Stimulated activated CD8-positive, alpha-beta memory T cell treated with anti-CD3 and anti-CD28 coated beads, Interleukin-7, amount 100 ng/mL, for 48 hours (primary cell): ENCODE results near the gene NOG.

Experiments
- DNase-seq, 2 donors: peaks; one replicate each; pipeline ENCODE4 v3.0.0-alpha.2; 2020; ENCODE audit warnings: low read depth in 1 of 2; ENCODE audit errors: extremely low read depth in 1 of 2

NOG gene

DNA sequence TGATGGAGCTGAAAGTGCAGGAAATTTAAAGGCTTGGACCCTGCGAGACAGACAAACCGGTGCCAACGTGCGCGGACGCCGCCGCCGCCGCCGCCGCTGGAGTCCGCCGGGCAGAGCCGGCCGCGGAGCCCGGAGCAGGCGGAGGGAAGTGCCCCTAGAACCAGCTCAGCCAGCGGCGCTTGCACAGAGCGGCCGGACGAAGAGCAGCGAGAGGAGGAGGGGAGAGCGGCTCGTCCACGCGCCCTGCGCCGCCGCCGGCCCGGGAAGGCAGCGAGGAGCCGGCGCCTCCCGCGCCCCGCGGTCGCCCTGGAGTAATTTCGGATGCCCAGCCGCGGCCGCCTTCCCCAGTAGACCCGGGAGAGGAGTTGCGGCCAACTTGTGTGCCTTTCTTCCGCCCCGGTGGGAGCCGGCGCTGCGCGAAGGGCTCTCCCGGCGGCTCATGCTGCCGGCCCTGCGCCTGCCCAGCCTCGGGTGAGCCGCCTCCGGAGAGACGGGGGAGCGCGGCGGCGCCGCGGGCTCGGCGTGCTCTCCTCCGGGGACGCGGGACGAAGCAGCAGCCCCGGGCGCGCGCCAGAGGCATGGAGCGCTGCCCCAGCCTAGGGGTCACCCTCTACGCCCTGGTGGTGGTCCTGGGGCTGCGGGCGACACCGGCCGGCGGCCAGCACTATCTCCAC, at the start of gene NOG:
NOG (plus strand) TSS at position 54 of the 674 bp plus-strand sequence; CDS start at position 579, 525 bp downstream.
- DNase-seq: no peak

DNA sequence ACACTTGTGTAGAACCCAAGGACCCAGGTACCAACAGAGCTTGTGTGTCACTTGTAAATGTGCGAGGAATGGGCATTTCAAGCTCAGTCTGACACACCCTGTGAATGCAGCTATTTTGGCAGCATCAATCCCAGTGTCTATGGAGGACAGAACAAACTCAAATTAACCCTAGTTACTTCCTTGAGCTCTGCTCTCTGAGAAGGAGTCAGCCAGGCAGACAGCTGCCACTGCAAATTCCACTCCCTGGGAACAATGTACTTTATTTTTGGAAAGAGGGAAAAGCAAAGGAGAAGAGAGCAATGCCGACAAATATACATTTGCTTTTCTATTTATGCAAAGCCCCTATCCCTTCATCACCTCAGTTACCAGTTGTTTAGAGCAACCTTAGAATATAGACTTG, 48.4 kb upstream of the NOG start:
- no peak for DNase-seq

DNA sequence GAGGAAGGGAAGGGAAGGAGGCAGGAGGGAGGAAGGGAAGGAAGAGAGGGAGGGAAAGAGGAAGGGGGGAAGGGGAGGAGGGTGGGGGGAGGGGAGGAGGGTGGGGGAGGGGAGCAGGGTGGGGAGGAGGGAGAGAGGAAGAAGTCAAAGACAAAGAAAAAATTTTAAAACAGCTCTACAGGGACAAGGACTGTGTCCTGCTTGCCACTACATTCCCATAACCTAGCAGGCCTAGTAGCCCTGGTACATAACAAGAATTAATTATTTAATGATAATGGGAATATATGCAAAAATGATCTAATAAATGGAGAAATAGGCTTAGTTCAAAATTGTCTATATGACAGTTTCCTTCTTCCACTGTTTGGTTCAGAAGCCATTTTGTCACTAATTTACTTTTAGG, 47.6 kb upstream of the NOG start:
- DNase-seq: no peak

- DNase-seq: no peak
Measured at GRCh38 chr17:56548661-56549060, 44.8 kb upstream of the NOG start.

GRCh38 chr17:56549501-56549900, 44.0 kb upstream of the NOG start:
- DNase-seq: no peak

DNA sequence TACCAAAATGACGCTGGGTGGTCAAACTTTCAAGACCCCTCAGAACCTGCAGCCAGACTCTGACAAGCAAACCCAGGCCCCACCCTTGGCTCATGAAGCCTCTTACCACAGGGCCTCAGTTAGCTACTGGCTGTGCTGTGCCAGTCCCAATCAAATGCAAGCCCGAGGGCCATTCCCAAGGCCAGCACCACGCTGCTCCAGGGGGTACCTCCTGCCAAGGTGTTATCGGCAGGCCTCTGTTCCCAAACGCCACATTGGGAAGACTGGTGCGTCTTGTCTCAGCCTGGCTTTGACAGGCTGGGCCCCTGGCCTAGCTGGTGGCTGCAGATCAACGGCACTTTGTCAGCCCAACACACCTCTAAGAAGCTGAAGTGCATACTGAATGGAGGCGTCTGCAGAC, 35.8 kb upstream of the NOG start:
- DNase-seq: no peak

GRCh38 chr17:56558088-56558487, 35.4 kb upstream of the NOG start:
- no peak for DNase-seq

DNA sequence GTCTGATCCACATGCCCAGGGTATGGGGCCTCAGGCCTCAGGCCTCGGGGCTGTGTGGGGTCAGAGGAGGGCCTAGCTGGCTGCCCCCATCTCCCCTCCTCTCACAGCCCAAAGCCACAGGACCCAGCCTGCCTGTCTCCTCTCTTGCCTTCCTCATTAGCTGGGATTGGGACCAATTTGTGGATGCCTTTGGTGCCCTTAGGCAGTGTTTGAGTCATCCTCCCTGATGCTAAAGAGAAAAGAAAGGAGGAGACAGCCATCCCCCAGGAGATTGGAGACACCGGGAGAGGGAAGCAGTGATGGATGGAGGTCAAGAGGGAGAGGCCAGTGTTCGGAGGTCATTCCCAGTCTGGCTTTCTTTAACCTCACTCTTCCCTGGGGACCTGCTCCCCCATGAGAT, 23.3 kb upstream of the NOG start:
- DNase-seq: no peak

DNA sequence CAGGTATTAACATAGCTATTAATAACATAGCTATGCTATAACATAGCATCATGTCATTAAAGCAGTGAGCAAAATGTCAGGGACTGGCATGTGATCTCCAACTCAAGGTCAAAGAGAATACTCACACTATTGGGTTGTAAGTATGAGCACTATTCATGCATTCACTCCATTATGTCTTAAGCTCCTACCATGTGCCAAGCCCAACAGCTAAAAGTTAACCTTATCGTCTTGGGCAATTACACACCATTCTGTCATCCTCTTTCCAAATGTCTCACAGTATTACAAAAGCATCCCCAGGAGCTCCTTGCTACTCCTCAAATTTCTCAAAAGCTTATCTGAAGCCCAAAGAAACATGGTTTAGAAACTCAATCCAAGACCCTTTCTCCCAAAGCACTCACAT, 22.0 kb upstream of the NOG start:
- DNase-seq: no peak

GRCh38 chr17:56577190-56577842, 16.2 kb upstream of the NOG start:
- no peak for DNase-seq

GRCh38 chr17:56577843-56578204, 15.7 kb upstream of the NOG start:
- no peak for DNase-seq

DNA sequence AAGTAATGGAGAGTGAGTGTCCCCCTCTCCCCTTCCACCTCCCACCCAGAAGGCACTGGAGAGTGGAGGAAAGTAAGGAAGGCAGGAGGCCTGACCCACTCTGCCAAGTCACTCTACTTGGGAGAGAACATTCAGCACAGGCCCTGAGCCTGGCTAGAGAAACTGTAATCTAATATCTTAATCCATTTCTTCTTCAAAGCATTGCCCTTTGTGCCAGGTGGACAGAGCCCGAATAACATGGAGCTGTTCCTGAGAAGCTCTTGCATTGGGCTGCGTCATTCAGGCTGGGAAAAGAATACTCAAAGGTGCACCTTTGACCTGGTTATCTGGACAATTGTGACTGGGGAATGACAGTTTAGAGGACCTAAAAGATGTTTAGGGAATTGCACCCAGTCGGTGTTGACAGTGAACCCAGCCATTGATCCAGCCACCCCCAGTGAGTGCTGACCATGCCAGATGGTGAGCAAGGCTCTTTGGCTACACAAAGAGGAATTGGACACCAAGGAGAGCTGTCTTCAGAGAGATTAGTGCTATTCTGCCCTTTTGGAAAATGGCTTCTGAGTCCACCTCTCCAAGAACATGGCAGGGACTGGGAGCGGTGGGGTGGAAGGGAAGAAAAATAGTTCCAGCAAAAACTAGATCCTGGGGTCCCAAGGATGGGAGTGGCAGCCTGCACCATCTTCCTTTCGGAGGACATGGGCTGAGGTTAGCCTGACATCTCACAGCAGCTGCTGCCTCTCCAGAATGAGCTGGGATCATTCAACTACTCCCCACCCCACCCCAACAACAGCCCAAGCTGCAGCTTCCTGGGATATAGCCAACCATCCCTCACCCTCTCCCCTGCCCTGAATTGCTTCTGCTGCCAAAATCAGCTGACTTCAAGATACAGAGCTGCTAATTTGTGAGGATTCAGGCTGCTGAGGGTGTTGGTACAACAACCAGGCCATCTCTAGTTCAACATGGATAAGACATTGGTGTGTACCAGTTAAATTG, 11.6 kb upstream of the NOG start:
- no peak for DNase-seq

DNA sequence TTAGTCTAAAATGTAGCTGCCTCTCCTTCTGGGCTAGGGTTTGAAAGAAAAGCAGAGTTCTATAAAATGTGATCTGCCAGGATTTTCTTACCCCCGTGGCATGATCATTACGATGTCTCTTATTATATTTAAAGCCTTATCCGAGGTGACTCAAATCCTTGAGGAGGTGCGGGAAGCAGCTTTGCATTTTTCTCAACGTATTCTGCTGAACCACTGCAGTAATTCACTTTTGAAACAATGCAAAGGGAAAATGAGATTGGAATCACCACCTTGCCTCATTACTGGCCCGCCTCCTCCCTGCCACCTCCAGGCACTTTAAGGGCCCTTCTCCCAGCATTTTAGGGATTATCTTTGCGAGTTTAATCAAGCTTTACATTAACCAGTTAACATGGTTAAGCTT, 9.7 kb upstream of the NOG start:
- no peak for DNase-seq

DNA sequence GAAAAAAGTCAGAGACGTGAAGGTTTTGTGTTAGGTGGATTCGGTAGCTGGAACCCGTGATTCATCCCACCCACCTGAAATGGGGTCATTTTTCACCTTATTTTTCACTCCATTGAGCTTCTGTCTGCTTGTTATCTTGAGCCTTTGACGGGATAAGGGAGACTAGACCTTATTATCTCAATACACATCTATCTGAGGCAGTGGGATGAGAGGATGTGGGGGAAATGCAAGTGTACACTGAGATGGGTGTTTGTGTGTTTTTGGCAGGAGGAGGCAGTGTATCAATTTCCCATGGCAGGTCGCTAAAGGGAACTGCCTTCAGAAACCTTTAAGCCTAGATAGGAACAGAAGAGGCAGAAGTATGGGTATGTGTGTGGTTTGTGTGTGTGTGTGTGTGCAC, 6.2 kb upstream of the NOG start:
- no peak for DNase-seq

DNA sequence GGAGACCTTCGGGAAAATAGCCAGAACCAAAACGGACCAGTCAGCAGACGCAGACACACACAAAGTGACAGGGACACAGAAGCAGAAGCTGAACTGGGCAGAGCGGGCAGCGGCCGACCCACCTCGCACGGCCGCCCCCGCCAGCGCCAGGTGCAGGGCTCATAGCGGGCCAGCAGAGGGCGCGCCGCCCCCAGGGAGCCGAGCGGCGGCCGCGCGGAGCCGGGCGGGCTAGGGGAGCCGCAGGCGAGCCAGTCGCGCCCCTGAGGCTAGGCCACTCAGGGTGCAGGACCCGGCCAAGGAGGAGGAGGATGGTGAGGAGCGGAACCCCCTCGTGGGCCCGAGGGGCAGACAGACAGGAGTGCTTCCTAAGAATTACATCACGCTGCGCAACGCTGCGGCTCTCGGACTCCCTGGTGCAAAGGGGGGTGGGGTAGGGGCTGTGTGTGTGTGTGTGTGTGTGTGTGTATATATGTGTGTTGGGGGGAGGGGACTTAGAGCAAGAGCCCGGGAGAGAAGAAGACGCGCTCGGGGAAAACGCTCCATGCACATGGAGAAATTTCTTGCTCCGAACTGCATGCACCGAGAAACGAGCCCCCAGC, 913 bp upstream of the NOG start:
- peak in 1 of 2 donors; percentile 39 for DNase-seq

DNA sequence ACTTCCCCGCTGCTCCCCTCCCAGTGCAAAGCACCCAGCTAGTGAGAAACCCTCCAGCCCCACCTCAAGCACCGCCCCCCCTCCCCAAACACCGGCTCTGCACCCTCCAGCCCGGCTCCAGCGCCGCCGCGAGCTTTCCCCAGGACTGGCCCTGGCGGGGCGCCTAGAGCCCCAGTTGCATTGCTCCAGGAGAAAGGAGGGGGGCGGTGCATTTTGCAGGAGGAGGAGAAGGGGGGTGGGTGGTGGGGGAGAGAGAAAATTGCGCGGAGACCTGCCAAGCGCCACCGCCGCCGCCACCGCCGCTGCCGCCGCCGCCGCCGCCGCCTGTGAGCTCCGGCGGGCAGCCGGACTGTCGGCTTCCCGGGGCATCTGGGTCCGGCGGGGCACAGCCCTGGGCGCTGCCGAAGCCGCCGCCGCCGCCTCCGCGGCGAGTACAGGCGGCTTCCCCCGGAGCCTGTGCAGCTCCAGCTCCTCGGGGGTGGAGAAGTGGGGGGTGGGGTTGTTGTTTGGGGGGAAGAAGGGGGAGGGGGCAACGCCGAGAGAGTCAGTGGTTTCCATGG, 333 bp upstream of the NOG start:
- no peak for DNase-seq

GRCh38 chr17:56594320-56595107, 1.0 kb downstream of the NOG start:
- DNase-seq: no peak

DNA sequence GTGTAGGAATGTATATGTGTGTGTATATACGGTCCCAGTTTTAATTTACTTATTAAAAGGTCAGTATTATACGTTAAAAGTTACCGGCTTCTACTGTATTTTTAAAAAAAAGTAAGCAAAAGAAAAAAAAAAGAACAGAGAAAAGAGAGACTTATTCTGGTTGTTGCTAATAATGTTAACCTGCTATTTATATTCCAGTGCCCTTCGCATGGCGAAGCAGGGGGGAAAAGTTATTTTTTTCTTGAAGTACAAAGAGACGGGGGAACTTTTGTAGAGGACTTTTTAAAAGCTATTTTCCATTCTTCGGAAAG, 1.6 kb downstream of the NOG start:
- DNase-seq: no peak

- no peak for DNase-seq
Measured at GRCh38 chr17:56595831-56596690, 2.6 kb downstream of the NOG start.
